Esophagus muscularis mucosa (tissue), 4 donors: Measurements from ENCODE around the gene ASF1A. TPM values are rescaled to one million over a fixed set of nuclear protein-coding genes. Genes with fewer than 3 reads are reported as not detected.

Source experiments
- DNase-seq: peaks from one replicate; pipeline ENCODE4 v3.0.0-alpha.2; 2017; ENCODE audit errors: extremely low spot score
- H3K27ac ChIP-seq, 4 donors: fragments of 200-600 bp; sonication (generic); replicated peaks in 1 of 4; 1 replicate in 3 of 4; 2 replicates in 1 of 4; pipeline ENCODE4 v1.5.1; 2016 to 2019; ENCODE audit warnings: mild to moderate bottlenecking in 1 of 4
- H3K27me3 ChIP-seq, 4 donors: fragments of 200-600 bp; sonication (generic); one replicate each; pipeline versions ENCODE4 v1.5.1 to v1.6.0; 2016 to 2019
- H3K36me3 ChIP-seq, 4 donors: fragments of 200-600 bp; sonication (generic); one replicate each; pipeline ENCODE4 v1.5.1; 2016 to 2019
- H3K4me1 ChIP-seq, 4 donors: fragments of 200-600 bp; sonication (generic); one replicate each; pipeline ENCODE4 v1.5.1; 2016 to 2019
- H3K4me3 ChIP-seq, 4 donors: fragments of 200-600 bp; sonication (generic); 1 replicate in 2 of 4; 2 replicates in 2 of 4; pipeline ENCODE4 v1.5.1; 2016 to 2019; ENCODE audit warnings: mild to moderate bottlenecking in 4 of 4, moderate library complexity in 1 of 4
- H3K9me3 ChIP-seq, 4 donors: fragments of 200-600 bp; sonication (generic); 1 replicate in 3 of 4; 2 replicates in 1 of 4; pipeline ENCODE4 v1.5.1; 2016 to 2019
- CTCF ChIP-seq, 3 experiments: fragments of 200-600 bp in 2 of 3; fragments of 450-650 bp in 1 of 3; sonication (generic) in 2 of 3; IDR thresholded peaks; one replicate each; pipeline ENCODE4 v1.5.1; 2017 to 2019; ENCODE audit warnings: antibody characterized with exemption in 3 of 3, mild to moderate bottlenecking in 2 of 3, moderate library complexity in 1 of 3
- EP300 ChIP-seq: sonication (generic); formaldehyde crosslinking; IDR thresholded peaks from one replicate; pipeline ENCODE4 v1.6.1; 2017; ENCODE audit warnings: antibody characterized with exemption
- POLR2A ChIP-seq: fragments of 450-650 bp; IDR thresholded peaks from one replicate; pipeline ENCODE4 v1.6.1; 2017; ENCODE audit warnings: antibody characterized with exemption, moderate library complexity, mild to moderate bottlenecking, low read depth
- POLR2AphosphoS5 ChIP-seq, 2 donors: sonication (generic); formaldehyde crosslinking; IDR thresholded peaks; one replicate each; pipeline ENCODE4 v1.6.1; 2017; ENCODE audit warnings: antibody characterized with exemption in 2 of 2
- WGBS: methylation state at CpG from one replicate; pipeline ENCODE4 v1.1.5; 2018; 5-methylcytosine and 5-hydroxymethylcytosine counted together
- intact Hi-C: fragments of 100-400 bp; cut with DNase I; formaldehyde crosslinking; loops from one replicate; pipeline ENCODE4 v1.15.1; 2023
- total RNA-seq, 4 donors: library from RNA; depleted of rRNA; stranded (reverse); fragments of >200 nt; gene quantifications; one replicate each; pipeline versions ENCODE4 v1.1.0 to v1.2.1, GENCODE V29; 2016

ASF1A gene
- total RNA-seq, 4 donors from 2014 or later = 6.6 to 13.7 (median 10.9) TPM

- H3K4me1 ChIP-seq = peaks cover 0 to 25% (median 17%) of the 10 kb centered on the region in 4 donors
- no peak for DNase-seq
- peak overlapping the region; percentile 64 to 90 (median 86) for H3K4me3 ChIP-seq
- H3K9me3 ChIP-seq = no peaks in the 10 kb centered on the region
- H3K27me3 ChIP-seq = no peaks in the 10 kb centered on the region
- H3K27ac ChIP-seq = peak overlapping the region; percentile 91 to 96 (median 94)
- H3K36me3 ChIP-seq = peaks cover 5 to 12% (median 9%) of the 10 kb centered on the region in 4 donors
- intact Hi-C loops = loop anchor here (2.0 kb wide), 1 partner anchor 40 kb away; the partner anchor contains the start of gene ASF1A
- 23% methylated on average over 1 of the region's 1 CpG for WGBS
- TF ChIP-seq POLR2A (no peak), EP300 (no peak), POLR2AphosphoS5 (IDR thresholded peaks at IDR 0.05) (no peak), CTCF (IDR thresholded peaks at IDR 0.05) (no peak)
Measured at GRCh38 chr6:118935331-118935668, 41.3 kb downstream of the ASF1A start.

DNA sequence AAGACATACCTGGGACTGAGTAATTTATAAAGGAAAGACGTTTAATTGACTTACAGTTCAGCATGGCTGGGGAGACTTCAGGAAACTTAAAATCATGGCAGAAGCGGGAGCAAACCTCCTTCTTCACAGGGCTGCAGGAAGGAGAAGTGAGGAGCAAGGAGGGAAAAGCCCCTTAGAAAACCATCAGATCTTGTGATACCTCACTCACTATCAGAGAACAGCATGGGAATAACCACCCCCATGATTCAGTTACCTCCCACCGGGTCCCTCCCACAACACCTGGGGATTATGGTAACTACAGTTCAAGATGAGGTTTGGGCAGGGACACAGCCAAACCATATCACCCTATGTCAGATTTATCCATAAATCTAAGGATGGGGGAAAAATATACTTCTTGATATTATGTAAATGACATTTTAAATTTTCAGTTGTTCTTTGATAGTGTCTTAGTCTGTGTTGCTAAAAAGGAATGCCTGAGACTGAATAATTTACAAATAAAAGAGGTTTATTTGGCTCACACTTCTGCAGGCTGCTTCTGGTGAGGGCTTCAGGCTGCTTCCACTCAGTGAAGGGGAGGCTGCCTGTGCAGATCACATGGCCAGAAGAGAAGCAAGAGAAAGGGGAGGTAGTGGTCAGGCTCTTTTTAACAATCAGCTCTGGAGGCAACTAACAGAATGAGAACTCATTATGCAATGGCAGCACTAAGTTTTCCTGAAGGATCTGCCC, 42.2 kb downstream of the ASF1A start:
- H3K4me3 ChIP-seq = no peak overlapping the region
- 88% methylated on average over 3 of the region's 3 CpGs for WGBS
- peak overlapping the region in 1 of 4 donors; percentile 94 for H3K27ac ChIP-seq
- H3K9me3 ChIP-seq = no peaks in the 10 kb centered on the region
- intact Hi-C loops = loop anchor here (2.0 kb wide), 1 partner anchor 41 kb away; the partner anchor contains the start of gene ASF1A
- TF ChIP-seq POLR2A = no peak
- TF ChIP-seq EP300 = no peak
- TF ChIP-seq POLR2AphosphoS5 (IDR thresholded peaks at IDR 0.05) = no peak
- no peak for TF ChIP-seq CTCF (IDR thresholded peaks at IDR 0.05)
- no peak for DNase-seq
- peaks cover 3 to 5% (median 4%) of the 10 kb centered on the region in 4 donors for H3K36me3 ChIP-seq
- H3K27me3 ChIP-seq = no peaks in the 10 kb centered on the region
- H3K4me1 ChIP-seq = peaks cover 0 to 25% (median 17%) of the 10 kb centered on the region in 4 donors

DNA sequence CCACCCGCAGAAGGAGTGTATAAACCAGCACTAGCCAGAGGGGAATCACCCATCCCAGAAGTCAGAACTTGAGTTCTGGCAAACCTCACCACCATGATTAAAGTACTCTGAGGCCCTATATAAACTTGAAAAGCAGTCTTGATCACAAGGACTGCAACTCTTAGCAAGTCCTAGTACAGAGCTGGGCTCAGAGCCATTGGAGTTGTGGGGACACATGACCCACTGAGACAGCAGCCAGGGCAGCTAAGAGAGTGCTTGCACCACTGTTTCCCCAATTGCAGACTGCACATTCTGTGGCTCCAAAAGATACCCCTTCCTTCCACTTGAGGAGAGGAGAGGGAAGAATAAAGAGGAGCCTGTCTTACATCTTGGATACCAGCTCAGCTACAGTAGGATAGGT, 45.7 kb downstream of the ASF1A start:
- Histone ChIP-seq H3K4me1 (peaks cover 0 to 10% (median 9%) of the 10 kb centered on the region in 4 donors), H3K27me3 (no peaks in the 10 kb centered on the region), H3K9me3 (peaks cover 0 to 4% (median under 1%) of the 10 kb centered on the region in 4 donors), H3K36me3 (no peaks in the 10 kb centered on the region), H3K4me3 (no peak overlapping the region), H3K27ac (no peak overlapping the region)
- no peak for DNase-seq
- 100% methylated on average over 1 of the region's 1 CpG for WGBS
- no peak for TF ChIP-seq CTCF (IDR thresholded peaks at IDR 0.05)
- no peak for TF ChIP-seq EP300
- TF ChIP-seq POLR2A = no peak
- TF ChIP-seq POLR2AphosphoS5 (IDR thresholded peaks at IDR 0.05) = no peak
- intact Hi-C loops = no loop called here

DNA sequence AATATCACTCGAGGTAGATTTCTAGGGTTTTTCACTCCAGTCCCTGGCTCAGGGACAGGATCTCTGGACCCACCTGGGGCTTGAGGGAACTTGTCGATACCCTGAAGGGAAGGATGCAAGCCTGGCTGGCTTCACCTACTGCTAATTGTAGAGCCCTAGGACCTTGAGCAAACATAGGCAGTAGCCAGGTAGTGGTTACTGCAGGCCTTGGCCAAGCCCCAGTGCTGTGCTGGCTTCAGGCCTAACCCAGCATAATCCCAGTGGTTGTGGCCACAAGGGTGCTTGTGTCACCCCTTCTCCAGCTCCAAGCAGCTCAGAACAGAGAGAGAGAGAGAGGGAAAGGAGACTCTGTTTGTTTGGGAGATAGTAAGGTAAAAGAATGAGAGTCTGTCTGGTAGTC, 46.8 kb downstream of the ASF1A start:
- no peak for DNase-seq
- Histone ChIP-seq H3K27me3 (no peaks in the 10 kb centered on the region), H3K27ac (no peak overlapping the region), H3K4me1 (peaks cover 0 to 6% (median 3%) of the 10 kb centered on the region in 4 donors), H3K9me3 (peaks cover 0 to 12% (median 8%) of the 10 kb centered on the region in 4 donors), H3K4me3 (no peak overlapping the region), H3K36me3 (no peaks in the 10 kb centered on the region)
- 90% methylated on average over 2 of the region's 2 CpGs for WGBS
- TF ChIP-seq CTCF (IDR thresholded peaks at IDR 0.05) (no peak), POLR2A (no peak), EP300 (no peak), POLR2AphosphoS5 (IDR thresholded peaks at IDR 0.05) (no peak)
- intact Hi-C loops = no loop called here
